ENCODE data around the gene NUDT4. TPM values are rescaled to one million over a fixed set of nuclear protein-coding genes. Genes with fewer than 3 reads are reported as not detected.

Gene NUDT4
- polyA plus RNA-seq, 1 donor (not counting 4 experiments of a cell fraction or from before 2014, with no cell fraction given): 33.2 TPM

- Histone ChIP-seq H3K79me2 (ENCODE audit: control insufficient read depth, insufficient read depth, low read length) (no peaks in the 10 kb centered on the region), H3K9ac (ENCODE audit: control insufficient read depth, extremely low read depth, insufficient read depth, low read length) (no peak overlapping the region), H3K4me3 (ENCODE audit: control insufficient read depth in 2 of 3, extremely low read depth in 1 of 3, insufficient read depth in 2 of 3, low read depth in 1 of 3, low read length in 3 of 3) (no peak overlapping the region), H4K20me1 (ENCODE audit: control insufficient read depth, extremely low read depth, insufficient read depth, low read length) (no peaks in the 10 kb centered on the region), H3K27ac (ENCODE audit: control insufficient read depth, insufficient read depth, low read length) (no peak overlapping the region), H2AFZ (ENCODE audit: control insufficient read depth, low read length) (no peak overlapping the region), H3K36me3 (ENCODE audit: control insufficient read depth in 2 of 2, extremely low read depth in 1 of 2, insufficient read depth in 2 of 2, low read length in 2 of 2) (no peaks in the 10 kb centered on the region), H3K4me1 (ENCODE audit: control insufficient read depth, extremely low read depth, insufficient read depth, low read length) (no peaks in the 10 kb centered on the region), H3K9me1 (ENCODE audit: control insufficient read depth, extremely low read depth, insufficient read depth, low read length) (no peaks in the 10 kb centered on the region), H3K27me3 (ENCODE audit: control insufficient read depth, extremely low read depth, insufficient read depth, low read length) (no peaks in the 10 kb centered on the region), H3K4me2 (ENCODE audit: control insufficient read depth, extremely low read depth, insufficient read depth, low read depth, low read length) (no peak overlapping the region), H3K9me3 (ENCODE audit: control insufficient read depth, low read depth, low read length) (no peaks in the 10 kb centered on the region)
- no peak for FAIRE-seq
- dilution Hi-C loops (cut with MboI; ENCODE audit: extremely low pct_ligation_motif_present, low sequenced_read_pairs): no loop called here
- no peak for TF ChIP-seq EZH2 (IDR thresholded peaks at IDR 0.05; ENCODE audit: low read length)
- TF ChIP-seq, protein P1, sequence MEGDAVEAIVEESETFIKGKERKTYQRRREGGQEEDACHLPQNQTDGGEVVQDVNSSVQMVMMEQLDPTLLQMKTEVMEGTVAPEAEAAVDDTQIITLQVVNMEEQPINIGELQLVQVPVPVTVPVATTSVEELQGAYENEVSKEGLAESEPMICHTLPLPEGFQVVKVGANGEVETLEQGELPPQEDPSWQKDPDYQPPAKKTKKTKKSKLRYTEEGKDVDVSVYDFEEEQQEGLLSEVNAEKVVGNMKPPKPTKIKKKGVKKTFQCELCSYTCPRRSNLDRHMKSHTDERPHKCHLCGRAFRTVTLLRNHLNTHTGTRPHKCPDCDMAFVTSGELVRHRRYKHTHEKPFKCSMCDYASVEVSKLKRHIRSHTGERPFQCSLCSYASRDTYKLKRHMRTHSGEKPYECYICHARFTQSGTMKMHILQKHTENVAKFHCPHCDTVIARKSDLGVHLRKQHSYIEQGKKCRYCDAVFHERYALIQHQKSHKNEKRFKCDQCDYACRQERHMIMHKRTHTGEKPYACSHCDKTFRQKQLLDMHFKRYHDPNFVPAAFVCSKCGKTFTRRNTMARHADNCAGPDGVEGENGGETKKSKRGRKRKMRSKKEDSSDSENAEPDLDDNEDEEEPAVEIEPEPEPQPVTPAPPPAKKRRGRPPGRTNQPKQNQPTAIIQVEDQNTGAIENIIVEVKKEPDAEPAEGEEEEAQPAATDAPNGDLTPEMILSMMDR (optimal IDR thresholded peaks at IDR 0.05 in 1 of 3, IDR thresholded peaks at IDR 0.05 in 1 of 3, conservative IDR thresholded peaks at IDR 0.05 in 1 of 3; ENCODE audit: extremely low read depth in 1 of 3, insufficient read depth in 2 of 3, low read length in 3 of 3): no peak
- DNase-seq (ENCODE audit: low read depth, low spot score): no peak
These were observed 11.3 kb upstream of the NUDT4 start for GRCh38 chr12:93366422-93366821.

DNA sequence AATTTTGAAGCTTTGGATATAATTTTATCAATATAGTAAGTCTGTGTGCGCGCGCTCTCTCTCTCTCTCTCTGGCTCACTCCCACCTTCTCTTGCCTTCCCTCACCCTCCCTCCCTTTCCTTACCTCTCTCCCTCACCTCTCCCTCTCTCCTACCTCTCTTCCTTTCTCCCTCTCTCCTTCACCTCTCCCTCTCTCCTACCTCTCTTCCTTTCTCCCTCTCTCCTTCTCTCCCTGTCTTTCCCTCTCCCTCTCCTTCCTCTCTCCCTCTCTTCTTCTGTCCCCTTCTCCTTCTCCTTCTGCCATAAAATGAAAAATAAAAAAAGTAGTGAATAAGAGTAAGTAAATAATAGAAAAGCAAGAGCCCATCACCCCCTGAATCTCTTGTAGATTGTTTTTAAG, 9.0 kb upstream of the NUDT4 start:
- H3K9me3 ChIP-seq (ENCODE audit: control insufficient read depth, low read depth, low read length): no peaks in the 10 kb centered on the region
- FAIRE-seq (no peak), DNase-seq (ENCODE audit: low read depth, low spot score) (no peak)
- TF ChIP-seq EZH2 (IDR thresholded peaks at IDR 0.05; ENCODE audit: low read length): no peak
- TF ChIP-seq, protein P1 (optimal IDR thresholded peaks at IDR 0.05 in 1 of 3, IDR thresholded peaks at IDR 0.05 in 1 of 3, conservative IDR thresholded peaks at IDR 0.05 in 1 of 3; ENCODE audit: extremely low read depth in 1 of 3, insufficient read depth in 2 of 3, low read length in 3 of 3): no peak
- dilution Hi-C loops (cut with MboI; ENCODE audit: extremely low pct_ligation_motif_present, low sequenced_read_pairs): no loop called here
- no peaks in the 10 kb centered on the region for H3K4me1 ChIP-seq (ENCODE audit: control insufficient read depth, extremely low read depth, insufficient read depth, low read length)
- H3K9ac ChIP-seq (ENCODE audit: control insufficient read depth, extremely low read depth, insufficient read depth, low read length): no peak overlapping the region
- no peak overlapping the region for H3K4me3 ChIP-seq (ENCODE audit: control insufficient read depth in 2 of 3, extremely low read depth in 1 of 3, insufficient read depth in 2 of 3, low read depth in 1 of 3, low read length in 3 of 3)
- H3K4me2 ChIP-seq (ENCODE audit: control insufficient read depth, extremely low read depth, insufficient read depth, low read depth, low read length): no peak overlapping the region
- no peak overlapping the region for H3K27ac ChIP-seq (ENCODE audit: control insufficient read depth, insufficient read depth, low read length)
- H3K27me3 ChIP-seq (ENCODE audit: control insufficient read depth, extremely low read depth, insufficient read depth, low read length): no peaks in the 10 kb centered on the region
- H3K9me1 ChIP-seq (ENCODE audit: control insufficient read depth, extremely low read depth, insufficient read depth, low read length): no peaks in the 10 kb centered on the region
- no peaks in the 10 kb centered on the region for H3K79me2 ChIP-seq (ENCODE audit: control insufficient read depth, insufficient read depth, low read length)
- H3K36me3 ChIP-seq (ENCODE audit: control insufficient read depth in 2 of 2, extremely low read depth in 1 of 2, insufficient read depth in 2 of 2, low read length in 2 of 2): no peaks in the 10 kb centered on the region
- H2AFZ ChIP-seq (ENCODE audit: control insufficient read depth, low read length): no peak overlapping the region
- no peaks in the 10 kb centered on the region for H4K20me1 ChIP-seq (ENCODE audit: control insufficient read depth, extremely low read depth, insufficient read depth, low read length)

Measured in keratinocyte (primary cell).